ENCODE results near the gene MACROD2.

The MACROD2 gene

GRCh38 chr20:15561707-15562404, 1566.5 kb downstream of the MACROD2 start:
- TF ChIP-seq CTCF (IDR thresholded peaks at IDR 0.05; ENCODE audit: borderline replicate concordance, insufficient read depth, low read depth, low read length): no peak
- H3K4me3 ChIP-seq (ENCODE audit: low read depth, low read length): no peak overlapping the region

GRCh38 chr20:15563836-15564235, 1568.5 kb downstream of the MACROD2 start:
- no peak overlapping the region for H3K4me3 ChIP-seq (ENCODE audit: low read depth, low read length)
- no peak for TF ChIP-seq CTCF (IDR thresholded peaks at IDR 0.05; ENCODE audit: borderline replicate concordance, insufficient read depth, low read depth, low read length)

GRCh38 chr20:15564981-15565380, 1569.7 kb downstream of the MACROD2 start:
- no peak for TF ChIP-seq CTCF (IDR thresholded peaks at IDR 0.05; ENCODE audit: borderline replicate concordance, insufficient read depth, low read depth, low read length)
- H3K4me3 ChIP-seq (ENCODE audit: low read depth, low read length): no peak overlapping the region

- no peak overlapping the region for H3K4me3 ChIP-seq (ENCODE audit: low read depth, low read length)
Observed at GRCh38 chr20:15565786-15566185, 1570.5 kb downstream of the MACROD2 start.

GRCh38 chr20:15567219-15567618, 1571.9 kb downstream of the MACROD2 start:
- H3K4me3 ChIP-seq (ENCODE audit: low read depth, low read length): no peak overlapping the region
- no peak for TF ChIP-seq CTCF (IDR thresholded peaks at IDR 0.05; ENCODE audit: borderline replicate concordance, insufficient read depth, low read depth, low read length)

More at GRCh38 chr20:15565786-15566185, 1570.5 kb downstream of the MACROD2 start:
- TF ChIP-seq CTCF (IDR thresholded peaks at IDR 0.05; ENCODE audit: borderline replicate concordance, insufficient read depth, low read depth, low read length): no peak

- TF ChIP-seq CTCF (IDR thresholded peaks at IDR 0.05; ENCODE audit: borderline replicate concordance, insufficient read depth, low read depth, low read length): no peak
Observed at GRCh38 chr20:15570156-15570555, 1574.8 kb downstream of the MACROD2 start.

GRCh38 chr20:15571056-15571455, 1575.7 kb downstream of the MACROD2 start:
- no peak overlapping the region for H3K4me3 ChIP-seq (ENCODE audit: low read depth, low read length)
- TF ChIP-seq CTCF (IDR thresholded peaks at IDR 0.05; ENCODE audit: borderline replicate concordance, insufficient read depth, low read depth, low read length): no peak

More at GRCh38 chr20:15570156-15570555, 1574.8 kb downstream of the MACROD2 start:
- no peak overlapping the region for H3K4me3 ChIP-seq (ENCODE audit: low read depth, low read length)

Measured in GM12875 (cell line).